ENCODE results near the gene SLC6A19.
"Not testable (repeated sequence)": the region's sequence is repeated elsewhere in the genome, so short reads cannot be mapped to it uniquely, and the experiment has no call there.

Gene SLC6A19

DNA sequence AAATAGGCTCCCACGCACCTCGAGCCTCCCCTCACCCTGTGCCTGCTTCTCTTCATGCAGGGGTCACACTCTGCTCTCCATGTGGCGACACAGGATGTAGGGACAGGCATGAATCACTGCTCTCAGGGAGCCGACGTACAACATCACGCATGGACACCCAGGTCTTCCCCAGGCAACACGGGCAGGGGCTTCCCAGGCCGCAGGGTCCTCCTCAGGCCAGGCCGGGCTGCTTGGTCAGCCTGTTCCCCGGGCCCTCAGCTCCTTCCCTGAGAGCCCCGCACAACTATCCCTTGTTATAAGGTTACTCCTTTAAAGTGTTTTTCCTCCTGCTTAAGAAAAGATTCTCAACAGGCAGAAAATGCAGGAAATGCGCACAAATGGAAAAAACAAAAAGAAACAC lies 24.8 kb downstream of the SLC6A19 start:
- DNase-seq: no peak

- no peak for DNase-seq
Observed at GRCh38 chr5:1226839-1227581, 25.6 kb downstream of the SLC6A19 start.

DNA sequence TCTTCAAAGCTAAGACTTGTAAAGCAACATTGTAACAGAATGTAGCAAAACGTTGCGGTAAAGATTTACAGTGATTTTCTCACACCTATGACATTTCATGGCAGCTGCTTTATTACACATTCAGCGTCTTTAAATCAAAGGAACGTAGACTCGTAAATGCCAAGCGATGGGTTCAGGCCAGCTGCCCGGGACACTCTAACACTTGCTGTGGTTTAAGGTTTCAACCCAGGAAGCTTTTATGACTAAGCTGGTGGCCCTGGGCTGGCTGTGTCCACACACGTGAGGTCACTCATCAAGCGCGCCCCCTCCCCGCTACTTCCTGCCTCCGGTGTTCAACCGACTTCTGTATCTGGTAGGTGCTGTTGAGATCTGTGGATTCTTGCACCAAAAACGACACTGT lies 26.3 kb downstream of the SLC6A19 start:
- no peak for DNase-seq

DNA sequence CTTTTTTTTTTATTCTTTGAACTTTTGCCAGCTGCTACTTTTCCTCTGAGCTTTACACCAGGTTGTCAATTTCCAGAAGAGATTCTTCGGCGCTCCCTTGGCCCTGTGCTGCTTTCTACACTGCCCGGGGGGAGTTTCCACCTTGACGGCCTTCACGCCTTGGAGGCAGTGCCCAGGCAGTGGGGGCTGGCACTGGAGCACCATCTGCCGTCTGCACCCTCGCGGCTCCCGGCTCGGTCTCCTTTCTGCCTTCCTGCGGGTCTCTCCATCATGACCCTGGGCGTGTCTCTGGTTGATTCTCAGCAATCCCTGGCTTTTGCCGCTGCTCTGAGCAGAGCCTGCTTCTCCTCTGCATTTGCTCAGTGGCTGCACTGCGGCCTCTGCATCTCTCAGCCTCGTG lies 26.7 kb downstream of the SLC6A19 start:
- no peak for DNase-seq

DNA sequence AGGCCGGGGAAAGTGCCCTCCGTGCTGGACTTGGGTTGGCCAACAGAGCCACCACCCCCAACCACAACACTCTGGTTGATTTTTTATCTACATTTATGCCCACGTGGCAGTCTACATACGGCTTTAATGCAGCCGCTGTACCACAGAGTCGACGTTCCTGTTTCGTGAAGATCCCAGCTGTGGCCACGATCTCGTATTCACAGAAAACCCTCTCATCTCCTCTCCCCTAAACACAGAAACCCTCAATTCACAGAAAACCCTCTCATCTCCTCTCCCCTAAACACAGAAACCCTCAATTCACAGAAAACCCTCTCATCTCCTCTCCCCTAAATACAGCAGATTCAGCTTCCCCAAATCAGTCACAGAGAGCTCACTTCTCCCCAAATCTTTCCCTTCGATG lies 27.6 kb downstream of the SLC6A19 start:
- DNase-seq: not testable (repeated sequence)

DNA sequence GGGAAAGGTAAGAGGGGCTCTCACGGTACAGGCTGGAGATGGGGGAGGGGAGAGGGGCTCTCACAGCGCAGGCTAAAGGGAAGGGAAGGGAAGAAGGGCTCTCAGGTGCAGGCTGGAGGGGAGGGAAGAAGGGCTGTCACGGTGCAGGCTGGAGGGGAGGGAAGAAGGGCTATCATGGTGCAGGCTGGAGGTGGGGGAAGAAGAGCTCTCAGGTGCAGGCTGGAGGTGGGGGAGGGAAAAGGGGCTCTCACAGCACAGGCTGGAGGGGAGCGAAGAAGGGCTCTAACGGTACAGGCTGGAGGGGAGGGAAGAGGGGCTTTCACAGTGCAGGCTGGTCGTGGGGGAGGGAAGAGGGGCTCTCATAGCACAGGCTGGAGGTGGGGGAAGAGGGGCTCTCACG lies 28.4 kb downstream of the SLC6A19 start:
- DNase-seq: no peak

- no peak for DNase-seq
Observed at GRCh38 chr5:1230551-1230950, 29.2 kb downstream of the SLC6A19 start.

GRCh38 chr5:1231354-1231905 lies 30.0 kb downstream of the SLC6A19 start:
- DNase-seq: no peak

DNA sequence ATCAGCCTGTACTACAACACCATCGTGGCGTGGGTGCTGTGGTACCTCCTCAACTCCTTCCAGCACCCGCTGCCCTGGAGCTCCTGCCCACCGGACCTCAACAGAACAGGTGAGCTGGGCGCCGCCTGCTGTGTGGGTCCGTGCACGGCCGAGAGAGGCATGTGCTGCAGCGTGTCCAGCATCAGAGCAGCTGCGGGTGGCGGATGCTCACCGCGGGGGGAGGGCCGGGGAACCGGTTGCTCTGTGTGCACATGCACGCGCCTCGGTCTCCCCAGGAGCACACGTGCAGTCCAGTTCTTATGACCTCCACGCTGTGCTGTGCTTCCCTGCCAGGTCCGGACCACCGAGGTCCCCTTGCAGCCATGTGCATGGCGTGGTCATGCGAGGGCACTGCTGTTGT lies 31.4 kb downstream of the SLC6A19 start:
- no peak for DNase-seq

DNA sequence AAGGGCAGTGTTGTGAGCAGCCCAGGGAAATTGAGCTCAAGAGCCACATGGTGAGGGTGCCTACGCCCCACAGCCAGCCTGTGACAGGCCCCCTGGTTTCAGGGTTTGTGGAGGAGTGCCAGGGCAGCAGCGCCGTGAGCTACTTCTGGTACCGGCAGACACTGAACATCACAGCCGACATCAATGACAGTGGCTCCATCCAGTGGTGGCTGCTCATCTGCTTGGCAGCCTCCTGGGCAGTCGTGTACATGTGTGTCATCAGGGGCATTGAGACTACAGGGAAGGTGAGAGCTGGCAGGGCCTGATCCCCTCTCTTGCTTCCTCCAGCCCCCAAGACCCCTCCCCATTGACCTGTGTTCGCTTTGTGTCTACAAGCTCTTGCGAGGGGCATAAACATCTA lies 34.0 kb downstream of the SLC6A19 start:
- DNase-seq: no peak

GRCh38 chr5:1235838-1236237 lies 34.4 kb downstream of the SLC6A19 start:
- DNase-seq: no peak

DNA sequence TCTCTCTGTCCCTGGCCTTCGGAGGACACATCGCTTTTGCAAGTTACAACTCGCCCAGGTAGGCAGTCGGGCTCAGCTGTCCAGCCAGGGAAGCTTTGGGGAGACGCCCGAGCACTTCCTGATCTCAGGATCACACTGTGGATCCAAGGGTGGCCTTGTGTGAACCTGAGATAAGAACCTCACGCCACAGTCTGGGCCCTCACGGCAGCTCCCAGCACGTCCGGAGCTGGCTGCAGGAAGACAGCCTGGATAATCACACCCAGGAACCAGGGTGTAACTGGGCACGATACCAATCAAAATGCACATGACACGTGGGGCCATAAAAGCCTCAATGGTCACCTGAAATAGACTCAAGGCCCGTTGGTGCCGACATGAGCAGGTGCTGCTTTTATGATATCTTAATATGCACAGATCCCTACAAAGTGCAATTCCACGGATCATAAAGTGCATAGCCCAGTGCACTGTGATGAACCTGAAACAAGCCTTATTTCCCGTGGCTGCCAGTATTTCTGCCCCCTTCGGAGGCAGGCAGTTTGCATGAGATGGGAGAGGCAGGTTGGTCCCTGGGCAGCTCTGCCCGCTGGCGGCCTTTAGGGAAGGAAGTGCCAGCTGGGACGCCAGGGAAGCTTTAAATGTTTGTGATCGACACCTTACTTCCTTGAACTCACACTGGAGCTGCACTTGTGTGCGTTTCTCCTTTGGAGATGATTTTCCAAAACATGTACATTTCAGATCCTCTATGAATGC lies 38.3 kb downstream of the SLC6A19 start:
- peak; percentile 32 for DNase-seq

DNA sequence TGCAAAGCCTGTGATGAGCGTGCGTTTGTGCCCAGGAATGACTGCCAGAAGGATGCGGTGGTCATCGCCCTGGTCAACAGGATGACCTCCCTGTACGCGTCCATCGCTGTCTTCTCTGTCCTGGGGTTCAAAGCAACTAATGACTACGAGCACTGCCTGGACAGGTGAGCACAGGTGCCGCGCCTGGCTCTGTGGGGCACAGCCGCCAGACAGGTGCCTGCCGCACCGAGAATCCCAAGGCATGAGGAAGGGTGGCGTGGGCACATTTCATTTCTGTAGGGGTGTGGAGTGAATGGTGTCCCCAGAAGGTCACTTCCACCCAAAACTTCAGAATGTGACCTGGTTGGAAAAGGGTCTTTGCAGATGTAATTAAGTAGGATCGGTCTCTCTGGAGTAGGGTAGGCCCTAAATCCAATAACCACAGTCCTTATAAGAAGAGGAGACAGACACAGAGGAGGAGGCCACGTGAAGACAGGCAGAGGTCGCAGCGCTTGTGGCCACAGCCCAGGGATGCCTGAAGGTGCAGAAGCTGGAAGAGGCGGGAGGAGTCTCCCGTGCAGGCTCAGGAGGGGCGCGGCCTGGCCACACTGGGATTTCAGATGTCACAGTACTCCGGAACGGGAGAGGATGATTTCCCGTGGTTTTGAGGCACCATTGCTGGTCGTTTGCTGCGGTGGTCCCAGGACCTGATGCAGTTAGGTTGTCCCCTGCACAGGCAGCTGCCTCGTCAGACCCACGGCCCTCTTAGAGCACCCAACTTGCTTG lies 39.3 kb downstream of the SLC6A19 start:
- DNase-seq: peak; percentile 54

GRCh38 chr5:1241509-1242080 lies 40.2 kb downstream of the SLC6A19 start:
- DNase-seq: peak; percentile 37

- peak; percentile 56 for DNase-seq
Observed at GRCh38 chr5:1242733-1243486, 41.5 kb downstream of the SLC6A19 start.

DNA sequence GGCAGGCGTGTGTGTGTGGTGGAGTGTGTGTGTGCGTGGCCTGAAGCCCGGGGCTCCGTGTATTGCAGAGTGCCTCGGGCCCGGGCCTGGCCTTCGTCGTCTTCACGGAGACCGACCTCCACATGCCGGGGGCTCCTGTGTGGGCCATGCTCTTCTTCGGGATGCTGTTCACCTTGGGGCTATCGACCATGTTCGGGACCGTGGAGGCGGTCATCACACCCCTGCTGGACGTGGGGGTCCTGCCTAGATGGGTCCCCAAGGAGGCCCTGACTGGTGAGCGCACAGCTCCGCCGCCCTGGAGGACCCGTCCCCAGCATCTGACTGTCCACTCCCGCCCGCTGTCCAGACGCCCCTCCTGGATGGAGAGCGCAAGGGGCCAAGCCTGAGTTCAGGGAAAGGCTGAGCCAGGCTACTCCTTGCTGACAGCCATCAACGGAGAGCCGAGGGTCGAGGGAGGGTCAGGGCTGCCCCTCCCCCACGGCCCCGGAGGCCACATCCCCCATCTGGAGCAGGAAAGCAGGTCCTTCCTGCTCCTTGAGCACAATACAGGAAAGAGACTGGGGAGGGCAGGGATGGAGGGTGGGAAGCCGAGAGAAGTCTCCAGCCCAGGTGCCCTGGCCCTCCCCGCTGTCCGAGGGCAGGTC lies 42.2 kb downstream of the SLC6A19 start:
- DNase-seq: peak; percentile 60

GRCh38 chr5:1244255-1244654 lies 42.9 kb downstream of the SLC6A19 start:
- peak; percentile 50 for DNase-seq

GRCh38 chr5:1244976-1245375 lies 43.6 kb downstream of the SLC6A19 start:
- DNase-seq: peak; percentile 98

GRCh38 chr5:1245905-1246576 lies 44.6 kb downstream of the SLC6A19 start:
- DNase-seq: no peak

- peak; percentile 81 for DNase-seq
Observed at GRCh38 chr5:1246711-1247431, 45.5 kb downstream of the SLC6A19 start.

Data from 8988T (cell line).